Measurements from ENCODE around the gene PWP1.
A peak's percentile ranks its signal among the peaks of the same experiment; 100 is the strongest.

The PWP1 gene

DNA sequence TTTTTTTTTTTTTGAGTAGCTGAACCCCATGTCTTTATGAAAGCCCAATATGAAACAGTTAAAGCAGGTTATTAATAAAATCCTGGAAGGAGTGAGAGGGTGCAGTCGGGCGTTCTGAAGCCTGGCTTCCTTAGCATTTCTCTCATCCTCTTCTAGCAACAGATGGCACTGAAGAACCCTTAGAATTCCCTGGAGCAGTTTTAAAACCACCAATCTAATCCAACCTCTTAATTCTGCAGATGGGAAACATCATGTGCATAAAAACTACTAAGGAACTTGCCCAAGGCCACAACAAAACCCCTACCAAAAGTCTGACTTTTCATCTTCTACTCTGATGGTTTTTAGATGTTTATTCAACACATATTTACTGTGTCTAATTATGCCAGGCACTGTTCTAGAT, 50.2 kb downstream of the PWP1 start:
- no peak for DNase-seq (ENCODE audit: low read depth)

DNA sequence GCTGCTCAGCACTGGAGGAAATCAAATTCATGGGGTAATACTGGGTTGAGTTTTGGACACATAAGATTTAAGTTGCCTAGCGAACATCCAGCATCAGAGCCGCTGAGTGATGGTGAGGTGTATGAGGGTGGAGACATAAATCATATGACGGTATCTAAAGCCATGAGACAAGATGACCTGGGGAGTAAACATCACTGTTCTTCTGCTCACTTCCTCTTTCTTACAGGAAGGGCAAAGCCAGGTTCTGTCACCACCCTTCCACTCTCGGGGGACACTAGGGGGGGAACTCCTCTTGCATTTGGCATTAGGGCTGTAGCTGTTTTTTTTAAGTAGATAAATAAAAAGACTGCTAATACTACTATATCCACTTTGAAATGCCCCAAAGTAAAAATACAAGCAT, 51.3 kb downstream of the PWP1 start:
- DNase-seq (ENCODE audit: low read depth) = no peak

DNA sequence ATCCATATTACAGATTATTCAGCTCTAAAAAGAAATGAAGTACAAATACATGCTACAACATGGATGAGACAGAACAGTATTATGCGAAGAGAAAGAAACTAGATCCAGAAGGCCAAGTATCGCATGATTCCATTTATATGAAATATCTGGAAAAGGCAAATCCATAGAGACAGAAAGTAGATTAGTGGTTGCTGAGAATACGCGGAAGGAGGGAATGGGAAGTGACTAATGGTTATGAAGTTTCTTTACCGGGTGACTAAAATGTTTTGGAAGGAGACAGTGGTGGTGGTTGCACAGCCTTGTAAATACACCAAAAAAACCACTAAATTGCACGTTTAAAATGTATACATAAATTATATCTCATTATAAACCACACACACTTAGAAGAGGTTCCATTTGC, 62.9 kb downstream of the PWP1 start:
- DNase-seq (ENCODE audit: low read depth) = peak; percentile 81

DNA sequence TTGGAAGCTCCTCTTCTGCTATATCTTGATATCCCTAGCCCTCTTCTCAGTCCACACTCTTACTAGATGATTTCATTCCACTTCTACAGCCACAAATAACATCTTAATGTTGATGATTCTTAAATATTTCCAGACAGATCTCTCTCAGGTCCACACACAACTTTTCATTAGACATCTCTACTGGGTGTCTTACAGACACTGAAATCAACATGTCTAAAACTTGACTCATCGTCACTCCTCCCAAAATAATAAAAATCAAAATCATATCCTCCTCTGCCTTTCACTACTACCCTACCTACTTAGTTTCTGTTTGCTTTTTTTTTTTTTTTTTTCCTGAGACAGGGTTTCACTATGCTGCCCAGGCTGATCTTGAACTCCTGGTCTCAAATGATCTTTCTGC, 63.5 kb downstream of the PWP1 start:
- DNase-seq (ENCODE audit: low read depth) = peak; percentile 29

DNA sequence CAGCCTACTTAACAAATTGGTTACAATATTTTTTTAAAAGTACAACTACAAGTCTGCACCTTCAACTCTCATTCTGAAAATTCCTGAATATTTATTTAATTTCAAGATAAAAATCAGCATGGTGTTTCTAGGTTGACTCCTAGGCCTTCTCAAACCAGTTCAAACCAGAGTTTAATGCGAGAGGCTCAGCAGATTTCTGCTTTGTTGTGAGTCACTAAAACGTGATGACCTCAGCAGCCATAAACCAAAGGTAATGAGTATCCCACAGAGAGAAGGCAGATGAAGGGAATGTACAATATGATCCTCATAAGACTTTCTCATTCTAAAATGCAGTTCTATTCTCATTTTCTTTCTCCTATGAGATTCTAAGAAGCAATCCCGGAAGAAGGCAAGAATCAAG, 73.8 kb downstream of the PWP1 start:
- peak; percentile 84 for DNase-seq (ENCODE audit: low read depth)

DNA sequence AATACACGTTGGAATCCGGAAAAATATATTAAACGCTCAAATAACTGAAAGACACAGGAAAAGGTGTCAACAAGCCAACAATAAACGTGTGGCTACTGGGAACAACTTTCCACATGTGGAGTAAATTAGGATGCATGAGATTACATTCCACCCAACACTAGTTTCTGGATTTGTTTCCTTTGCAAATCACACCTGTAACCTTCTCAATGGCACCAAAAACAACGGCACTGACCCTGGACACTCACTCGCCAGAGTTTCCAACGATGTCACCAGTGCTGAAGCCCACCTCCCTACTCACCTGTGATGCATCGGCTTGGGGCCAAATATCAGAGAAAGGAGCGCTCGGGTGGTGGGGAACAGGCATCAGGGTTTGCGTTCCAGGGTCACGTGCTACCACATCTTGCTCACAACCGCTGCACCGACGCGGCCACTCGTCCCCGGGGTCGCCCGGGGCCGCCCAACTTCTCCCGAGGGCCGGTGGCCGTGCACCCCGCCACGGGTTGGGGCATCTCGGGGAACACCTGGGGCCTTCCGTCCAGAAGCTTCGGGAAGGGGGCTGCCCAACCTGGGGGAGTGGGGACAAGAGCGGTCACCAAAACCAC, 74.7 kb downstream of the PWP1 start:
- DNase-seq (ENCODE audit: low read depth) = no peak

DNA sequence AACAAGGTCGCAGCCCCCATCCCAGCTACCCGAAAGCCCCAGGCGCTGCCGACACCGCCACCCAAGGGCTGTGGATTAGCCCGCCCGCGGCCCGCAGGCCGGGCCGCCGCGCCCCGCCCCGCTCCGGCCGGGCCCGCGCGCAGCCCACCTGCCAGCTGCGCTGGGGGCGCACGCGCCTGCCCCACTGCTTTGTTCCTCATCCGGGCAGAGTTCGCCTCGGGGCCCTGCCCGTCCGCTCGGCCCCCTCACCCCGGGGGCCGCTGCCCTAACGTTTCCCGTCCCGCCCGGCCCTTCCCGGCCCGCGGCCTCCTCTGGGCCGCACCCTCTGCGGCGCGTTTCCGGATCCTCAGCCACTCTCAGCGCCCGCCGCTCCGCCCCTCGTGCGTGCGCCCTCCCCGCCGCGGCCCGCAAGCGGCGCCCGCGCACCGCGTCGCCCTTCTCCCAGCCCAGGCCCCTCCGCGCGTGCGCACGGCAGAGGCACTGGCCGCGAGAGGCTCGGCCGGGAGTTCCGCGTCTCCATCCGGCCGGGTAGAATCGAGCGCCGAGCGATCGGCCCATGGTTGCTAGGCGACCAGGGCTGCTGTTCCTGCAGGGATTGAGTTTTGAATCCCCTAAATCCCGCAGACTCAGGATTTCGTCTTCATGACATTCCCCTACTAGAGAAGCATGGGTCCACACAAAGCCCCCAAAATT, 75.4 kb downstream of the PWP1 start, which contains the start of gene PRDM4:
TSS of gene PRDM4 (minus strand) at position 329 of the 693 bp plus-strand sequence. CDS start 622 bp downstream, outside the sequence.
- DNase-seq (ENCODE audit: low read depth) = peak; percentile 93

DNA sequence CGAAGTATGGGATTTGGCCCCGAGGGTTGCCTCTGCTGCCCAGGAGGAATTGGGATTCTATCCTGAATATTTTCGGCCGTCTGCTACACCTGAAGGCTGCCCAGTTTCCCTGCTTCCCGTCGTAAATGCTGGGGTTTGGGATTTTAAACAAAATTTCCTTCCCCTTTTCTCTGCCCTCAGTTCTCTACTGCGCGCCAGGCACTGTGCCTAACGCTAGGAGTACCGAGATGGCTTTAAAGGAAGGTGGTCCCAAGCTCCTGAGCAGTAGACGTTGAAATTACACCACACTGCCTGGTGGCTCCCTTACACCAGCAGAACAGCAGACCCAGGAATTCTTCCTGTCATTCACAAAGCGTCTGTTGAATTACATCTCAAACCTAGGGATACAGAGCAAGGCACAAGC, 75.9 kb downstream of the PWP1 start:
- DNase-seq (ENCODE audit: low read depth) = no peak

All from stromal cell of bone marrow (primary cell).